GM13976 (cell line): ENCODE measurements around the gene CEP112.

Experiments used
- DNase-seq: peaks from one replicate; pipeline ENCODE4 v3.0.0; 2012; ENCODE audit warnings: low spot score
- CTCF ChIP-seq: IDR thresholded peaks from 2 replicates; pipeline ENCODE4 v1.5.1; 2012; ENCODE audit warnings: borderline replicate concordance, mild to moderate bottlenecking; ENCODE audit not compliant: insufficient read depth; ENCODE audit errors: extremely low read depth, missing control alignments, control extremely low read depth
- in situ Hi-C: fragments of 300-500 bp; cut with MboI; formaldehyde crosslinking; loops from one replicate; pipeline ENCODE4 v1.12.0; 2022; ENCODE audit warnings: low sequenced_read_pairs, mixed read lengths, inconsistent platforms; ENCODE audit not compliant: unreplicated experiment

Gene CEP112

DNA sequence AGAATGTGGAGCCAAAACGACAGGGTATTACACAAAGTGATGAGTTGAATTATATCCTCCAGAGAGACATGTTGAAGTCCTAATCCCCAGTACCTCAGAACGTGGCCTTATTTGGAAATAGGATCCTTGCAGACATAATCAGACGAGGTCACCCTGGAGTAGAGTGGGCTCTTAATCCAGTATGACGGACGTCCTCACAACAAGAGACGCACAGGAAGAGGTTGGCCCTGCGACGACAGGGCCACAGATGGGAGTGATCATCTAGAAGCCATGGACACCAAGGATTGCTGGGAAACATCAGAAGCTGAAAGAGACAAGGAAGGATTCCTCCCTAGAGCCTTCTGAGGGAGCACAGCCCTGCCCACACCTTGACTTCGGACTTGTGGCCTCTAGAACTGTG, 488.0 kb downstream of the CEP112 start:
- TF ChIP-seq CTCF, result no peak
- in situ Hi-C loops, result no loop called here
- DNase-seq, result no peak

GRCh38 chr17:65699459-65699858, 492.5 kb downstream of the CEP112 start:
- in situ Hi-C loops, result no loop called here
- TF ChIP-seq CTCF, result no peak

GRCh38 chr17:65698381-65699061, 493.4 kb downstream of the CEP112 start:
- DNase-seq, result no peak
- in situ Hi-C loops, result no loop called here
- TF ChIP-seq CTCF, result no peak

More at GRCh38 chr17:65699459-65699858, 492.5 kb downstream of the CEP112 start:
- DNase-seq, result no peak

- no peak for DNase-seq
- no peak for TF ChIP-seq CTCF
- in situ Hi-C loops, result no loop called here
Measured at GRCh38 chr17:65697661-65698060, 494.3 kb downstream of the CEP112 start.

DNA sequence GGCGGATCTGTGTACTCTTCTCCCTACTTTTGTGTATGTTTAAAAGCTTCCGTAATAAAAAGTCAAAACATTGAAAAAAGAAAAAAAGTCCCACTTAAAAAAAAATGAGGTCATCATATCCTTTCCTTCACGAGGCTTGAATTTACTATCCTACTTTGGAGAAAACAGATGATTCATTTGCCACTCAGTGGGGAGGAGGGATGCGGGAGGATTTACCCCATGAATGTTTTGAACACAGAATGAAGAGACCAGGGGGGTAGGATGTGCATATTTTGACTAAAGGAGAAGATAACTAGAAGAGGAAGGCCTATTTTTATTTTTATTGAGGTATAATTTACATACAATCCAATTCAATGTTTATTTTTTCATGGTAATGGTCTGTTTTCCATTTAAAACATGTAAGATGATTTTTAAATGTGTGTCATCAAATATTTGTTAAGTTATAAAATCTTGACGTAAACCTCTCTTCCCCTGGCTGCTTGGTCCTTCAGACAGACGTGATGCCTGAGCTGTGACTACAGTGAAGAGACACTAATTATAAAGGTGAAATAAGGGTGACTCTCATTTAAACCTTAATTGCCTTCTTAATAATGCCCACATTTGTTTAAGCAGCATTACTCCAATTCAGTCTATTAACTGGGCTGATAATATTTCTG, 495.1 kb downstream of the CEP112 start:
- TF ChIP-seq CTCF, result no peak
- no peak for DNase-seq
- in situ Hi-C loops, result no loop called here

DNA sequence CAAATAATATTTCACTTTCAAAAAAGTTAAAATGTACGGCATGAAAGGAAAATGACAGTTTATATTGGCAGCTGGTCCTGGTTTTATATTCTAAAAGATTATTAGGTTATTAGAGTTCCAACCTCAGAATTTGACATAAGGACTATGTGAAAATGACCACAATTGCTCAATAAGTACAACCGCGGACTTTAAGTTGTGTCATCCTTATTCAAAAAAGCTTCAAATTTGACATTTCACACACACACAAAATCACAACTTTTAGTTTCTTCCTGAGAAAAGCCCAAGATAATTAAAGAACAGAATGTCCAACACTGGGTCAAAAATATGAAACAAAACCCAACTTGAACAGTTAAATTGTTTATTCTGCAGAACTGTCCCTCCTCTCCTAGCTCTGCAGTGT, 497.3 kb downstream of the CEP112 start:
- no peak for DNase-seq

More for the DNA sequence above, 497.3 kb downstream of the CEP112 start:
- TF ChIP-seq CTCF, result no peak
- in situ Hi-C loops, result no loop called here
